ENCODE measurements around the gene BCL2. TPM values are rescaled to one million over a fixed set of nuclear protein-coding genes. Genes with fewer than 3 reads are reported as not detected.

Gene BCL2
- total and polyA plus RNA-seq, 7 donors: 1.1 to 27.0 (median 8.9) TPM

DNA sequence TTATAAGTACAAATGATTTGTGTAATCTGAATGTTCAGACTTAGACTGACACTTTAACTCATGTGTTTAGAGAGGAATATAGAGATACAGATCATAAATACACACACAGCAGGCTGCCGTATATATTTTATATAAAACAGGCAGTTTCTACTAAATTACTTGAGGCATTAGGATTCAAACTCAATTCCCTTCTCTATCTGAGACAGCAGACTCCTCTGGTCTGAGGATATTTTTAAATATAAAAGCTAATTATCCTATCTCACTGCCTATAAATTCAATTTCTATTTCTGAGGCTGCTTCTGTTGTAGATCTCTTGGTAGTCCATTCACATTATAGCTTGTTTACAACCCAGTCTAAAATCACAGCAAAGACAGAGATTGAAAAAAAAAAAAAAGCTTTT, 46.9 kb downstream of the BCL2 start:
- WGBS, 3 donors: 26 to 58% (median 42%) methylated on average over 1 of the region's 1 CpG
- Histone ChIP-seq H3K27ac (peak overlapping the region; percentile 89), H3K9me3 (no peaks in the 10 kb centered on the region), H3K36me3 (ENCODE audit: insufficient read depth in 1 of 2, low read depth in 1 of 2) (no peaks in the 10 kb centered on the region), H3K4me3 (peak overlapping the region; percentile 58), H3K27me3 (ENCODE audit: insufficient read depth in 3 of 3, low read length in 2 of 3) (no peaks in the 10 kb centered on the region), H3K4me1 (peaks cover 23% of the 10 kb centered on the region)
- ATAC-seq: peak in 1 of 4 donors; percentile 24
- intact Hi-C loops (cut with DNase I): loop anchor here (5.0 kb wide), 2 partner anchors 45 to 80 kb away; partner anchors contain the start of gene BCL2 (in 2 of the 2)
- DNase-seq: no peak
- TF ChIP-seq, protein P1, sequence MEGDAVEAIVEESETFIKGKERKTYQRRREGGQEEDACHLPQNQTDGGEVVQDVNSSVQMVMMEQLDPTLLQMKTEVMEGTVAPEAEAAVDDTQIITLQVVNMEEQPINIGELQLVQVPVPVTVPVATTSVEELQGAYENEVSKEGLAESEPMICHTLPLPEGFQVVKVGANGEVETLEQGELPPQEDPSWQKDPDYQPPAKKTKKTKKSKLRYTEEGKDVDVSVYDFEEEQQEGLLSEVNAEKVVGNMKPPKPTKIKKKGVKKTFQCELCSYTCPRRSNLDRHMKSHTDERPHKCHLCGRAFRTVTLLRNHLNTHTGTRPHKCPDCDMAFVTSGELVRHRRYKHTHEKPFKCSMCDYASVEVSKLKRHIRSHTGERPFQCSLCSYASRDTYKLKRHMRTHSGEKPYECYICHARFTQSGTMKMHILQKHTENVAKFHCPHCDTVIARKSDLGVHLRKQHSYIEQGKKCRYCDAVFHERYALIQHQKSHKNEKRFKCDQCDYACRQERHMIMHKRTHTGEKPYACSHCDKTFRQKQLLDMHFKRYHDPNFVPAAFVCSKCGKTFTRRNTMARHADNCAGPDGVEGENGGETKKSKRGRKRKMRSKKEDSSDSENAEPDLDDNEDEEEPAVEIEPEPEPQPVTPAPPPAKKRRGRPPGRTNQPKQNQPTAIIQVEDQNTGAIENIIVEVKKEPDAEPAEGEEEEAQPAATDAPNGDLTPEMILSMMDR (IDR thresholded peaks at IDR 0.05): no peak

DNA sequence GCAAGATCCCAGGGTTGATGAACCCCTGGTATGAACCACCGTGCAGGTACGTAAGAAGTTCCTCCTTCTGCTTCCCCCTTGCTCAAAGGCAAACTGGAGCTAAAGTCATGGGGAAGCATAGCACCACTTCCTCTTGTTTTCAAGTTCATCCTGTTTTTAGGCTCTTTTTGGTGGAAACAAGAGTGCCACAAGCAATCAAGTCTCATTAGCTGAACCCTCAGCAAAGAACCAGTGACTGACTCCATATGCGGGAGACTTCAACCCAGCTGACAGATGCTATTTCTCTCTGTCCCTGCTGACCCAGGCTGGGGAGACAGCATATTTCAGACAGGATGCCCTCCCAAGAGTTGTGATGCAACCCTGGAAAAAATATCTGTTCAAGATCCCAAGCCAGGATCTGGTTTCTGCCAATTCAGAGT, 47.7 kb downstream of the BCL2 start:
- TF ChIP-seq, protein P1 (IDR thresholded peaks at IDR 0.05): no peak
- peaks cover 23% of the 10 kb centered on the region for H3K4me1 ChIP-seq
- no peaks in the 10 kb centered on the region for H3K27me3 ChIP-seq (ENCODE audit: insufficient read depth in 3 of 3, low read length in 2 of 3)
- H3K4me3 ChIP-seq: peak overlapping the region; percentile 58
- H3K36me3 ChIP-seq (ENCODE audit: insufficient read depth in 1 of 2, low read depth in 1 of 2): no peaks in the 10 kb centered on the region
- 20 to 59% (median 26%) methylated on average over 3 of the region's 3 CpGs for WGBS, 3 donors
- peak overlapping the region; percentile 89 for H3K27ac ChIP-seq
- peak; percentile 20 to 58 for DNase-seq
- peak; percentile 95 to 98 (median 96) for ATAC-seq
- no peaks in the 10 kb centered on the region for H3K9me3 ChIP-seq
- intact Hi-C loops (cut with DNase I): loop anchor here (5.0 kb wide), 2 partner anchors 45 to 80 kb away; partner anchors contain the start of gene BCL2 (in 2 of the 2)

DNA sequence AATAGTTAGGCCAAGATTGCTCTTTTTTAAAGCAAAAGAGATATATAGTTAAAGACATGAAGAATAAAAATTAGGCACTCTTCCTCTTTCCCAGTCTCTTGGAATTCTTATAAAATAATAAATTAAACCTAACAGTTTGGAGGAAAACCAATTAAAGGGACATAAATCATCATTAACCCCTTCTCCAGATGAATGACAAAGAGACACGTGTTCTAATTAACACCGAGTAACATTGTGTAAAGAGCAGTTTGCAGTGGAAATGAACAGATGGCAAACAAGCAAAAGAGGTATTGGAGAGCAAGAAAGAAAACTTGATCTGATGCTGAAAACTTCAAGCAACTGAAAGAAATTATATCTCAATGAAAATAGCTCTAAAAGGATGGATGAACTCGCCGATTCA, 48.4 kb downstream of the BCL2 start:
- ATAC-seq: no peak
- intact Hi-C loops (cut with DNase I): loop anchor here (5.0 kb wide), 2 partner anchors 46 to 79 kb away; partner anchors contain the start of gene BCL2 (in 2 of the 2)
- no peaks in the 10 kb centered on the region for H3K27me3 ChIP-seq (ENCODE audit: insufficient read depth in 3 of 3, low read length in 2 of 3)
- peaks cover 23% of the 10 kb centered on the region for H3K4me1 ChIP-seq
- H3K36me3 ChIP-seq (ENCODE audit: insufficient read depth in 1 of 2, low read depth in 1 of 2): no peaks in the 10 kb centered on the region
- TF ChIP-seq, protein P1 (IDR thresholded peaks at IDR 0.05): no peak
- no peak overlapping the region for H3K4me3 ChIP-seq
- WGBS, 3 donors: 57 to 69% (median 63%) methylated on average over 4 of the region's 4 CpGs
- no peaks in the 10 kb centered on the region for H3K9me3 ChIP-seq
- no peak for DNase-seq
- peak overlapping the region; percentile 89 for H3K27ac ChIP-seq

DNA sequence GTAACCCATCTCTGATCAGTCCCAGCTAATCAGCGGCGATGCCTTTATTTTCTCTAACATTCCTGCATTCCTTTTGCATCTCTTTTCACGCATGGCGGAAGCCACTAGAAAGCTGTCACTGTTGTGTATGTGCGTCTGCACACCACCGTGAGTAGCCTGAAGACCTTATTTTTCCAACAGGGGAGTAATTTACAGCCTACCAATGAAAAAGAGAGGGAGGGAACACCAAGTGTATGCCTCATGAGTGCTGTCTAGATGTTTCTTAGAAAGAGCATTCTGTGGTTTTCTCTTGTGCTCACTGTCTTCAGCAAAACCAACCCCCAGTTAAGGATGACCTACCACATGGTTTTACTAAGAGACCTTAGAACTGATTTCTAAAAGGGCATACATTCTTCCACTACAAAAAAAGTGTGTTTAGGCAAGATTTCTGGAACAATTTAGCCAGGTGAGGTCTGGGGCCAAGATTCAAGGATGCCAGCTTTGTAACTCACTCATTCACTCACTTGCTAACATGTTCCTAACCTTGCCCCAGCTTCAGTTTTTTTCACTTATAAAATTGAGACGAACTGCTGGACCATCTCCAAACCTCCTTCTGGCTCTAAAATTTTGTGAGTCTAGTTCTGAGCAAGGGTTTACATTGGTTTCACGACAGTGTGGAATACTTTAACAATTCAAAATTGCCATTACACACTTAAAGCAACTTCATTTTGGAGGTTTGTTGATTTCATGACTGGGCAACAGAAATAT, 51.4 kb downstream of the BCL2 start:
- no peaks in the 10 kb centered on the region for H3K36me3 ChIP-seq (ENCODE audit: insufficient read depth in 1 of 2, low read depth in 1 of 2)
- ATAC-seq (no peak), DNase-seq (no peak)
- intact Hi-C loops (cut with DNase I): loop anchor here (5.0 to 10.0 kb wide), 2 partner anchors 111 to 133 kb away; no protein-coding TSS in a partner anchor
- no peaks in the 10 kb centered on the region for H3K9me3 ChIP-seq
- no peak overlapping the region for H3K4me3 ChIP-seq
- TF ChIP-seq, protein P1 (IDR thresholded peaks at IDR 0.05): no peak
- no peak overlapping the region for H3K27ac ChIP-seq
- peaks cover 37% of the 10 kb centered on the region for H3K4me1 ChIP-seq
- 79 to 91% (median 84%) methylated on average over 8 of the region's 8 CpGs for WGBS, 3 donors
- H3K27me3 ChIP-seq (ENCODE audit: insufficient read depth in 3 of 3, low read length in 2 of 3): no peaks in the 10 kb centered on the region
